ENCODE data around the gene CCNI2. TPM values are rescaled to one million over a fixed set of nuclear protein-coding genes. Genes with fewer than 3 reads are reported as not detected.

The CCNI2 gene
- total and polyA plus RNA-seq, 10 of the 15 experiments (the other 5 are each of a cell fraction or from before 2014, with no cell fraction given): 1.8 to 8.0 (median 3.2) TPM

- in situ Hi-C loops (cut with MboI): no loop called here
- H3K79me2 ChIP-seq (ENCODE audit: control insufficient read depth, insufficient read depth, low read length): no peaks in the 10 kb centered on the region
- WGBS (ENCODE audit: insufficient coverage, insufficient replicate concordance, low lambda C conversion rate, missing lambda C conversion rate): 44% methylated on average over 8 of the region's 8 CpGs
- TF ChIP-seq EP300 (IDR thresholded peaks at IDR 0.05; ENCODE audit: borderline replicate concordance in 1 of 2, control insufficient read depth in 1 of 2, low read depth in 2 of 2, low read length in 2 of 2) (no peak), SIN3A (IDR thresholded peaks at IDR 0.05; ENCODE audit: low read depth, low read length) (no peak), SMAD5 (IDR thresholded peaks at IDR 0.05; ENCODE audit: low read depth) (no peak), RFX5 (IDR thresholded peaks at IDR 0.05; ENCODE audit: low read depth, low read length) (no peak), ETV6 (conservative IDR thresholded peaks at IDR 0.05 in 1 of 2, IDR thresholded peaks at IDR 0.05 in 1 of 2; ENCODE audit: borderline replicate concordance in 1 of 2, low read depth in 1 of 2) (no peak), CHD4 (IDR thresholded peaks at IDR 0.05) (no peak), RELB (IDR thresholded peaks at IDR 0.05; ENCODE audit: low read depth) (no peak), BACH1 (IDR thresholded peaks at IDR 0.05; ENCODE audit: borderline replicate concordance) (no peak), EED (IDR thresholded peaks at IDR 0.05; ENCODE audit: low read depth) (no peak), E2F8 (IDR thresholded peaks at IDR 0.05; ENCODE audit: low read depth, partially characterized antibody) (no peak), TBL1XR1 (IDR thresholded peaks at IDR 0.05; ENCODE audit: low read depth, low read length) (no peak), MEF2A (IDR thresholded peaks at IDR 0.05; ENCODE audit: insufficient read depth, low read depth, low read length) (no peak), HDAC2 (IDR thresholded peaks at IDR 0.05) (no peak), SPI1 (IDR thresholded peaks at IDR 0.05; ENCODE audit: borderline replicate concordance, insufficient read depth, low read depth, low read length) (no peak), PAX8 (IDR thresholded peaks at IDR 0.05) (no peak)
- intact Hi-C loops (cut with micrococcal nuclease; ENCODE audit: unreplicated experiment): no loop called here
- ChIA-PET CTCF (interaction anchor here (0.9 to 1.1 kb wide), 4 partner anchors 13 to 35 kb away, joined by 3 read pairs; no protein-coding TSS in a partner anchor), POLR2A (interaction anchor here (0.7 to 0.8 kb wide), 3 partner anchors 11 to 31 kb away, joined by 3 read pairs; partner anchors contain the start of gene SEPTIN8), SMC1A (ENCODE audit: uncharacterized antibody, unreplicated experiment) (interaction anchor here (0.7 to 1.1 kb wide), 2 partner anchors 8 to 19 kb away, joined by 3 read pairs; no protein-coding TSS in a partner anchor), RAD21 (ENCODE audit: unreplicated experiment) (interaction anchor here (1.2 kb wide), 1 partner anchor 125 kb away, joined by 3 read pairs; no protein-coding TSS in a partner anchor)
- H2AFZ ChIP-seq (ENCODE audit: control insufficient read depth, low read depth, low read length): no peak overlapping the region
- H3K4me2 ChIP-seq (ENCODE audit: control insufficient read depth, insufficient read depth): no peak overlapping the region
- DNase-seq (ENCODE audit: low read depth, low spot score): no peak
- FAIRE-seq: no peak
- no peak for ATAC-seq
- BruUV-seq (replicated peaks): no TSS peak
- 0 out of 2 replicates have a peak, but pooled peaks cover 3% of the 10 kb centered on the region for H3K4me1 ChIP-seq (ENCODE audit: control insufficient read depth, insufficient read depth, low read length)
- no peak overlapping the region for H3K4me3 ChIP-seq
- H3K27me3 ChIP-seq (replicated peaks in 1 of 2; ENCODE audit: control insufficient read depth in 2 of 2, insufficient read depth in 2 of 2, low read length in 1 of 2): no peaks in the 10 kb centered on the region
- H4K20me1 ChIP-seq (ENCODE audit: control insufficient read depth, insufficient read depth): no peaks in the 10 kb centered on the region
- H3K36me3 ChIP-seq (ENCODE audit: control insufficient read depth in 2 of 2, insufficient read depth in 2 of 2, low read length in 1 of 2): no peaks in the 10 kb centered on the region
- no peaks in the 10 kb centered on the region for H3K9me3 ChIP-seq (replicated peaks; ENCODE audit: control insufficient read depth, insufficient read depth, low read length)
- H3K9ac ChIP-seq (ENCODE audit: control insufficient read depth, insufficient read depth, low read length): no peak overlapping the region
- no peak overlapping the region for H3K27ac ChIP-seq (ENCODE audit: control insufficient read depth, insufficient read depth)
Measured at GRCh38 chr5:132788990-132789886, 42.0 kb downstream of the CCNI2 start.
